H1 (cell line): ENCODE results near the gene ACTL10. TPM values are rescaled to one million over a fixed set of nuclear protein-coding genes. Genes with fewer than 3 reads are reported as not detected.
A peak's percentile ranks its signal among the peaks of the same experiment; 100 is the strongest.

ENCODE experiments used
- CTCF ChIA-PET: fragments of 300-600 bp; sonication (Branson Sonifier 250); formaldehyde crosslinking; loops from one replicate; lab custom pipeline; 2021; ENCODE audit not compliant: partially characterized antibody; lab: Charles Lee
- POLR2A ChIA-PET: fragments of 300-600 bp; sonication (Branson Sonifier 250); formaldehyde crosslinking; loops from one replicate; lab custom pipeline; 2021; ENCODE audit warnings: inconsistent platforms; ENCODE audit not compliant: partially characterized antibody; lab: Charles Lee
- DNase-seq, 2 experiments: peaks; one replicate each; pipeline versions ENCODE4 v3.0.0 to v3.0.0-alpha.2; 2010 to 2022; ENCODE audit warnings: low spot score in 2 of 2, low read depth in 1 of 2, mixed read lengths in 1 of 2
- FAIRE-seq: peaks from 2 replicates; lab custom pipeline; 2011; peaks lifted over from hg19 to GRCh38; lab: Jason Lieb, UNC
- H2AFZ ChIP-seq: 2 replicates; pipeline ENCODE4 v1.8.1; 2012; ENCODE audit warnings: low read length, inconsistent platforms
- H2AK5ac ChIP-seq: 2 replicates; pipeline ENCODE4 v1.6.1; 2013; ENCODE audit warnings: low read depth, low read length
- H2BK120ac ChIP-seq: replicated peaks from 2 replicates; pipeline ENCODE3; 2013; ENCODE audit warnings: low read depth, low read length, inconsistent platforms
- H2BK12ac ChIP-seq: 2 replicates; pipeline ENCODE4 v1.6.1; 2013; ENCODE audit warnings: low read depth, low read length
- H2BK15ac ChIP-seq: 2 replicates; pipeline ENCODE4 v1.6.1; 2013; ENCODE audit warnings: low read length
- H2BK20ac ChIP-seq: 2 replicates; pipeline ENCODE4 v1.6.1; 2013; ENCODE audit warnings: low read length
- H2BK5ac ChIP-seq: 2 replicates; pipeline ENCODE4 v1.6.1; 2013; ENCODE audit warnings: low read depth, low read length
- H3K14ac ChIP-seq: 2 replicates; pipeline ENCODE4 v1.6.1; 2013; ENCODE audit warnings: inconsistent platforms; ENCODE audit not compliant: insufficient read length
- H3K18ac ChIP-seq: 2 replicates; pipeline ENCODE4 v1.6.1; 2013; ENCODE audit warnings: low read length; ENCODE audit errors: extremely low read depth
- H3K23ac ChIP-seq: 2 replicates; pipeline ENCODE4 v1.6.1; 2013; ENCODE audit warnings: inconsistent platforms; ENCODE audit not compliant: insufficient read length
- H3K23me2 ChIP-seq: 2 replicates; pipeline ENCODE4 v1.6.1; 2013; ENCODE audit warnings: low read depth, low read length
- H3K27ac ChIP-seq: 2 replicates; pipeline ENCODE4 v1.6.1; 2011; ENCODE audit warnings: low read depth, low read length, inconsistent platforms
- H3K27me3 ChIP-seq, 4 experiments: replicated peaks in 1 of 4; 1 replicate in 1 of 4; 2 replicates in 3 of 4; pipeline versions ENCODE4 v1.6.1 to v1.8.1; 2011 to 2013; ENCODE audit warnings: low read length in 3 of 4, mild to moderate bottlenecking in 3 of 4, inconsistent platforms in 2 of 4, mixed read lengths in 2 of 4, moderate library complexity in 1 of 4; ENCODE audit not compliant: control insufficient read depth in 3 of 4, insufficient read depth in 3 of 4; ENCODE audit errors: extremely low read depth in 1 of 4
- H3K36me3 ChIP-seq, 4 experiments: 2 replicates each; pipeline versions ENCODE4 v1.6.1 to v1.8.1; 2011 to 2013; ENCODE audit warnings: mild to moderate bottlenecking in 4 of 4, low read length in 3 of 4, moderate library complexity in 2 of 4, control low read depth in 1 of 4, inconsistent platforms in 1 of 4; ENCODE audit not compliant: insufficient read depth in 4 of 4, control insufficient read depth in 2 of 4
- H3K4ac ChIP-seq: replicated peaks from 2 replicates; pipeline ENCODE3; 2013; ENCODE audit warnings: low read length, low read depth, mixed read lengths, inconsistent platforms; ENCODE audit not compliant: insufficient read length
- H3K4me1 ChIP-seq, 4 experiments: replicated peaks in 1 of 4; 1 replicate in 1 of 4; 2 replicates in 3 of 4; pipeline versions ENCODE4 v1.6.1 to v1.8.1; 2011 to 2013; ENCODE audit warnings: low read length in 3 of 4, inconsistent platforms in 2 of 4, mixed read lengths in 1 of 4; ENCODE audit not compliant: insufficient read depth in 4 of 4, control insufficient read depth in 3 of 4
- H3K4me2 ChIP-seq, 2 experiments: 2 replicates each; pipeline versions ENCODE4 v1.6.1 to v1.8.1; 2011 to 2013; ENCODE audit warnings: low read depth in 2 of 2, low read length in 2 of 2, control low read depth in 1 of 2, inconsistent platforms in 1 of 2, mild to moderate bottlenecking in 1 of 2; ENCODE audit not compliant: insufficient read depth in 1 of 2
- H3K4me3 ChIP-seq, 4 experiments: fragments of 200-600, 300-600 bp in 1 of 4; sonication (generic), shearing (Covaris generic), sonication (Bioruptor Twin) in 1 of 4; 2 replicates each; pipeline versions ENCODE4 v1.5.1 to v1.8.1; 2011 to 2016; ENCODE audit warnings: low read length in 4 of 4, low read depth in 3 of 4, control low read depth in 2 of 4, inconsistent platforms in 2 of 4, mild to moderate bottlenecking in 2 of 4, mixed read lengths in 1 of 4, moderate library complexity in 1 of 4; ENCODE audit not compliant: insufficient read depth in 2 of 4; ENCODE audit errors: extremely low read depth in 1 of 4
- H3K56ac ChIP-seq: replicated peaks from 2 replicates; pipeline ENCODE3; 2013; ENCODE audit warnings: low read depth, mild to moderate bottlenecking, mixed read lengths, low read length, inconsistent platforms; ENCODE audit not compliant: insufficient read length
- H3K79me1 ChIP-seq: 2 replicates; pipeline ENCODE4 v1.6.1; 2013; ENCODE audit warnings: low read depth, low read length, control low read depth
- H3K79me2 ChIP-seq, 2 experiments: 2 replicates each; pipeline versions ENCODE4 v1.6.1 to v1.8.1; 2012 to 2013; ENCODE audit warnings: low read length in 2 of 2, mild to moderate bottlenecking in 2 of 2, inconsistent platforms in 1 of 2; ENCODE audit not compliant: insufficient read depth in 2 of 2, control insufficient read depth in 1 of 2
- H3K9ac ChIP-seq, 4 experiments: replicated peaks in 1 of 4; 1 replicate in 1 of 4; 2 replicates in 3 of 4; pipeline versions ENCODE4 v1.6.1 to v1.8.1; 2011 to 2013; ENCODE audit warnings: low read depth in 3 of 4, low read length in 3 of 4, control low read depth in 2 of 4, mild to moderate bottlenecking in 2 of 4, moderate library complexity in 2 of 4, inconsistent platforms in 1 of 4; ENCODE audit errors: extremely low read depth in 1 of 4
- H3K9me3 ChIP-seq, 2 experiments: 2 replicates each; pipeline versions ENCODE4 v1.6.1 to v1.8.1; 2012 to 2013; ENCODE audit warnings: mild to moderate bottlenecking in 2 of 2, moderate library complexity in 2 of 2, control low read depth in 1 of 2, inconsistent platforms in 1 of 2, low read depth in 1 of 2, low read length in 1 of 2, mixed read lengths in 1 of 2; ENCODE audit not compliant: insufficient read depth in 2 of 2
- H4K20me1 ChIP-seq, 2 experiments: replicated peaks in 1 of 2; 2 replicates each; pipeline versions ENCODE3 to v1.8.1; 2011 to 2013; ENCODE audit warnings: inconsistent platforms in 2 of 2, low read length in 2 of 2, mild to moderate bottlenecking in 1 of 2; ENCODE audit not compliant: insufficient read depth in 2 of 2, control insufficient read depth in 1 of 2
- H4K5ac ChIP-seq: 2 replicates; pipeline ENCODE4 v1.6.1; 2013; ENCODE audit warnings: low read length, low read depth, mixed read lengths, inconsistent platforms; ENCODE audit not compliant: insufficient read length
- H4K8ac ChIP-seq: 2 replicates; pipeline ENCODE4 v1.8.0; 2013; ENCODE audit warnings: mild to moderate bottlenecking, moderate library complexity, low read length, inconsistent platforms; ENCODE audit not compliant: insufficient read depth; ENCODE audit errors: extremely low read depth
- H4K91ac ChIP-seq: replicated peaks from 2 replicates; pipeline ENCODE3; 2013; ENCODE audit warnings: low read length, mixed read lengths, inconsistent platforms; ENCODE audit not compliant: insufficient read length
- CBX8 ChIP-seq: fragments of 300-800, 300-1000 bp; sonication (generic); IDR thresholded peaks from 2 replicates; pipeline ENCODE4 v1.7.1; 2016; ENCODE audit warnings: low read depth, low read length, borderline replicate concordance
- FOSL1 ChIP-seq: IDR thresholded peaks from 2 replicates; pipeline ENCODE4 v1.6.1; 2011; ENCODE audit warnings: mild to moderate bottlenecking, low read depth, low read length, moderate library complexity; ENCODE audit not compliant: insufficient read depth
- SP1 ChIP-seq: IDR thresholded peaks from 2 replicates; pipeline ENCODE4 v1.6.1; 2011; ENCODE audit warnings: low read depth, low read length
- TBP ChIP-seq: IDR thresholded peaks from 2 replicates; pipeline ENCODE4 v1.6.1; 2011; ENCODE audit warnings: low read depth, low read length, improper control_type of control experiment
- TCF12 ChIP-seq: IDR thresholded peaks from 2 replicates; pipeline ENCODE4 v1.6.1; 2011; ENCODE audit warnings: low read depth, mild to moderate bottlenecking, low read length
- WGBS, 2 experiments: shearing (Covaris generic) in 1 of 2; methylation state at CpG; one replicate each; pipeline versions ENCODE4 v1.1.6 to v1.1.7; 2013 to 2015; ENCODE audit warnings: low lambda C conversion rate in 2 of 2, mixed read lengths in 2 of 2, inconsistent platforms in 1 of 2, low coverage in 1 of 2, missing lambda C conversion rate in 1 of 2; ENCODE audit not compliant: insufficient replicate concordance in 2 of 2, insufficient coverage in 1 of 2, insufficient read length in 1 of 2; ENCODE audit errors: extremely low coverage in 1 of 2, missing lambda C conversion rate in 1 of 2; 5-methylcytosine and 5-hydroxymethylcytosine counted together
- polyA plus RNA-seq, 7 experiments: library from polyadenylated mRNA; depleted of rRNA in 3 of 7; stranded (reverse) in 5 of 7; unstranded in 2 of 7; fragments of >200 nt in 5 of 7; fragments of 200-250 nt in 2 of 7; gene quantifications; 1 replicate in 5 of 7; 2 replicates in 1 of 7; 4 replicates in 1 of 7; pipeline versions ENCODE4 v1.2.1 to v1.2.3, GENCODE V29; 2011 to 2013; ENCODE audit warnings: missing spikeins in 2 of 7, mixed read lengths in 2 of 7
- total RNA-seq: library from RNA; stranded (reverse); fragmentation: NEBNext Ultra II Directional; extraction: Animal tissue kit (Norgen Biotek cat#: 25700); gene quantifications from 2 replicates; pipeline ENCODE4 v1.2.1, GENCODE V29; 2021

Gene ACTL10
- total and polyA plus RNA-seq, 2 of the 8 experiments (the other 6 are each of a cell fraction or from before 2014, with no cell fraction given) = 0.26 TPM; not detected in 1

GRCh38 chr20:33675136-33675959 is 8.6 kb downstream of the ACTL10 start:
- H3K4me3 ChIP-seq = peak overlapping the region; percentile 52 to 77 (median 66); a peak in 7 of 8 replicates
- H3K27ac ChIP-seq = no peak overlapping the region
- H3K4me2 ChIP-seq = peak overlapping the region; percentile 85 to 97
- 0 out of 2 replicates have a peak overlapping the region, but pooled peaks have one; percentile 3 for H3K18ac ChIP-seq
- no peak overlapping the region for H3K56ac ChIP-seq
- no peaks in the 10 kb centered on the region for H3K27me3 ChIP-seq
- no peak overlapping the region; the same call in 1 of the 2 replicates for H2AK5ac ChIP-seq
- H4K8ac ChIP-seq = no peak overlapping the region
- H3K36me3 ChIP-seq = peaks cover 19 to 34% (median 31%) of the 10 kb centered on the region in 4 experiments; a peak in 6 of 8 replicates
- H3K79me1 ChIP-seq = no peaks in the 10 kb centered on the region
- no peak overlapping the region for H2BK5ac ChIP-seq
- H3K4me1 ChIP-seq = peaks cover 0 to 22% (median 11%) of the 10 kb centered on the region in 4 experiments; a peak in 4 of 7 replicates
- peaks cover 8 to 37% of the 10 kb centered on the region in 2 experiments for H4K20me1 ChIP-seq
- H3K23me2 ChIP-seq = peaks cover 13% of the 10 kb centered on the region
- no peak overlapping the region for H3K23ac ChIP-seq
- H3K9me3 ChIP-seq = no peaks in the 10 kb centered on the region
- H3K4ac ChIP-seq = peak overlapping the region; percentile 29
- DNase-seq (no peak), FAIRE-seq (no peak)
- no peak overlapping the region for H2BK12ac ChIP-seq
- ChIA-PET POLR2A (interaction anchor here (0.5 to 17.9 kb wide), 9 partner anchors 4 to 52 kb away, joined by 3 to 245 read pairs (median 6); partner anchors contain the start of genes ACTL10, C20orf144, E2F1 and NECAB3), CTCF (interaction anchor here (1.2 to 1.5 kb wide), 4 partner anchors 15 to 75 kb away, joined by 3 to 5 read pairs (median 4); no protein-coding TSS in a partner anchor)
- H2BK120ac ChIP-seq = no peak overlapping the region
- H3K14ac ChIP-seq = no peak overlapping the region
- H4K91ac ChIP-seq = no peak overlapping the region
- no peak overlapping the region for H4K5ac ChIP-seq
- H2AFZ ChIP-seq = 0 out of 2 replicates have a peak overlapping the region, but pooled peaks have one; percentile 12
- H3K9ac ChIP-seq = peak overlapping the region in 2 of 4 experiments; percentile 4 to 17; a peak in 2 of 7 replicates
- no peak for TF ChIP-seq FOSL1
- TF ChIP-seq CBX8 = no peak
- no peak for TF ChIP-seq TCF12
- TF ChIP-seq SP1 = no peak
- no peak for TF ChIP-seq TBP
- H2BK15ac ChIP-seq = no peak overlapping the region
- H2BK20ac ChIP-seq = no peak overlapping the region
- H3K79me2 ChIP-seq = 0 out of 4 replicates have a peak, but pooled peaks cover 0 to 2% of the 10 kb centered on the region in 2 experiments
- WGBS, 2 experiments = 53% methylated on average over 16 of the region's 16 CpGs; no CpG with 5 or more reads in 1 of the 2 experiments
